HFFc6 (cell line): ENCODE data around the gene ACR. TPM values are rescaled to one million over a fixed set of nuclear protein-coding genes. Genes with fewer than 3 reads are reported as not detected.

Source experiments
- DNase-seq: peaks from one replicate; pipeline ENCODE4 v3.0.0-alpha.2; 2018
- H3K27ac Mint-ChIP-seq: 2 replicates; pipeline ENCODE4 v1.8.0; 2020; ENCODE audit warnings: mild to moderate bottlenecking, mixed read lengths
- H3K27me3 Mint-ChIP-seq: 2 replicates; pipeline ENCODE4 v1.8.0; 2021; ENCODE audit warnings: mild to moderate bottlenecking, moderate library complexity, mixed read lengths; ENCODE audit not compliant: insufficient read depth
- H3K36me3 Mint-ChIP-seq: 2 replicates; pipeline ENCODE4 v1.8.0; 2021; ENCODE audit warnings: low read depth, mixed read lengths
- H3K4me1 Mint-ChIP-seq: 2 replicates; pipeline ENCODE4 v1.8.0; 2020; ENCODE audit warnings: low read depth, mixed read lengths
- H3K4me3 Mint-ChIP-seq: 2 replicates; pipeline ENCODE4 v1.8.0; 2020; ENCODE audit warnings: mild to moderate bottlenecking, moderate library complexity, mixed read lengths
- H3K9me3 Mint-ChIP-seq: 2 replicates; pipeline ENCODE4 v1.8.0; 2020; ENCODE audit warnings: mild to moderate bottlenecking, mixed read lengths
- total RNA-seq, 6 experiments: library from RNA; stranded (reverse); fragmentation: NEBNext Ultra II Directional; extraction: Animal tissue kit (Norgen Biotek cat#: 25700); gene quantifications; 2 replicates in 1 of 6; 3 replicates in 5 of 6; pipeline ENCODE4 v1.2.3, GENCODE V29; 2021
- TF ChIP-seq, protein P1 (sequence below): fragments of 200-600 bp; sonication (generic); IDR thresholded peaks from 2 replicates; pipeline ENCODE4 v1.5.0; 2021; ENCODE audit warnings: antibody characterized with exemption, mild to moderate bottlenecking

ACR gene
- total RNA-seq, 6 experiments from 2014 or later = not detected

DNA sequence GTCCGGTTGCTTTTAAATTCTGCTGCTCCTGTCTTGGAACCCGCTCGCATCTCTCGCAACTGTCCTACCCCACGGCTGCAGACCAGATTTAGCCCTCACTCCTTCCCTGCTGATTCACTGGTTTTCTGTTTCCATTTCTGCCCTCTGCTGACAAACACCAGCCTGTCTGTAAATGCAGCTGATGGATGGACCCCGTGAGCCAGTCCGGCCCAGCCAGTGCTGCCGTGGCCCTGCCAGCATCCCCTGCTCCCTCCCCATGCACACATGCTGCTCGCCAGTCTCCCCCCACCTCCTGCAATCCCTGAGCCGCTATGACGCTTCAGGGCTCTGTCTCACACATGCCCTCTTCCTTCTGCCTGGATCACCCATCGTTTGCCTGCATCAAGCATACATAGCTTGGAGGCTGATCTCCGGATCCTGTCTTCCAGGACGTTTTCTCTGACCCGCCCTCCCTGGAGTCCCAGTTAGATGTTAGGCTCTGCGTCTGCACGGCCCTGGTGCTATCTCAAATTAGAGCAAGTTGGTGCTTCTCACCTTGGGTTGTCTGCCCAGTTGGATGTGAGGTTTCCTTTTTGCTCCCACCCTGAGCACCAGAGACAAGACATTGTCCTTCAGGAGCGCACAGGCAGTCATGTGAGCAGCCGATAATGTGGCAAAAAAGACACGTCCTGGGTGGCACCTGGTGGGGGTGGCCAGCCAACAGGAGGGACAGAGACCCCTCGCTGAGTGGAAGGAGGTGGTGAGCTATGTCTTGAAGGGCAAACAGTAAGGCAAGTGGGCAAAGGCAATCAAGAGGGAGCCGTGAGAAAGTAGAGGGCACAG lies 4.3 kb upstream of the ACR start:
- Mint-ChIP-seq H3K27me3 (peaks cover 38% of the 10 kb centered on the region), H3K27ac (peak overlapping the region; percentile 20; the same call in 1 of the 2 replicates), H3K4me3 (peak overlapping the region; percentile 75), H3K9me3 (no peaks in the 10 kb centered on the region), H3K4me1 (peaks cover 21% of the 10 kb centered on the region), H3K36me3 (no peaks in the 10 kb centered on the region)
- DNase-seq = peak; percentile 37
- TF ChIP-seq, protein P1, sequence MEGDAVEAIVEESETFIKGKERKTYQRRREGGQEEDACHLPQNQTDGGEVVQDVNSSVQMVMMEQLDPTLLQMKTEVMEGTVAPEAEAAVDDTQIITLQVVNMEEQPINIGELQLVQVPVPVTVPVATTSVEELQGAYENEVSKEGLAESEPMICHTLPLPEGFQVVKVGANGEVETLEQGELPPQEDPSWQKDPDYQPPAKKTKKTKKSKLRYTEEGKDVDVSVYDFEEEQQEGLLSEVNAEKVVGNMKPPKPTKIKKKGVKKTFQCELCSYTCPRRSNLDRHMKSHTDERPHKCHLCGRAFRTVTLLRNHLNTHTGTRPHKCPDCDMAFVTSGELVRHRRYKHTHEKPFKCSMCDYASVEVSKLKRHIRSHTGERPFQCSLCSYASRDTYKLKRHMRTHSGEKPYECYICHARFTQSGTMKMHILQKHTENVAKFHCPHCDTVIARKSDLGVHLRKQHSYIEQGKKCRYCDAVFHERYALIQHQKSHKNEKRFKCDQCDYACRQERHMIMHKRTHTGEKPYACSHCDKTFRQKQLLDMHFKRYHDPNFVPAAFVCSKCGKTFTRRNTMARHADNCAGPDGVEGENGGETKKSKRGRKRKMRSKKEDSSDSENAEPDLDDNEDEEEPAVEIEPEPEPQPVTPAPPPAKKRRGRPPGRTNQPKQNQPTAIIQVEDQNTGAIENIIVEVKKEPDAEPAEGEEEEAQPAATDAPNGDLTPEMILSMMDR = no peak

DNA sequence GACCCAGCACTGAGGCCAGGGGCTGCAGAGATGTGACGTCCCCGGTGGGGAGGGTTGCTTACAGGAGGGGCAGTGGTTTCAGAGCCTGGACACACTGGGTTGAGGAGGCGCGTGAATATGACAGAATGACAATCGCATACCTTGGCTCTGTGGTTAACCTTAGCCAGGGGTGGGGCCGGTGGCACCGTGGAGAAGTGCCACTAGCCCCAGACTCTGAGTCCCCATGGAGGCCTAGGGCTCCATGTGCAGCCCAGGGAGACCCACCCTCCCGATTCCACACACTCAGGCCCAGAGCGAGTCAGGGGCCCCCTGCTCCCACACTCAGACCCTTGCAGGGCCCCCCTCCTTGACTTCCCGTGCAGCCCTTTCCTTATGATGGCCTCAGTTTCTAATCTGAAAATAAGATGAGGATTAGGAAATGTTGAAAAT lies 3.6 kb upstream of the ACR start:
- Mint-ChIP-seq H3K4me3 (no peak overlapping the region), H3K27me3 (peaks cover 38% of the 10 kb centered on the region), H3K36me3 (no peaks in the 10 kb centered on the region), H3K4me1 (peaks cover 21% of the 10 kb centered on the region), H3K9me3 (no peaks in the 10 kb centered on the region), H3K27ac (no peak overlapping the region)
- no peak for DNase-seq
- TF ChIP-seq, protein P1 = no peak

DNA sequence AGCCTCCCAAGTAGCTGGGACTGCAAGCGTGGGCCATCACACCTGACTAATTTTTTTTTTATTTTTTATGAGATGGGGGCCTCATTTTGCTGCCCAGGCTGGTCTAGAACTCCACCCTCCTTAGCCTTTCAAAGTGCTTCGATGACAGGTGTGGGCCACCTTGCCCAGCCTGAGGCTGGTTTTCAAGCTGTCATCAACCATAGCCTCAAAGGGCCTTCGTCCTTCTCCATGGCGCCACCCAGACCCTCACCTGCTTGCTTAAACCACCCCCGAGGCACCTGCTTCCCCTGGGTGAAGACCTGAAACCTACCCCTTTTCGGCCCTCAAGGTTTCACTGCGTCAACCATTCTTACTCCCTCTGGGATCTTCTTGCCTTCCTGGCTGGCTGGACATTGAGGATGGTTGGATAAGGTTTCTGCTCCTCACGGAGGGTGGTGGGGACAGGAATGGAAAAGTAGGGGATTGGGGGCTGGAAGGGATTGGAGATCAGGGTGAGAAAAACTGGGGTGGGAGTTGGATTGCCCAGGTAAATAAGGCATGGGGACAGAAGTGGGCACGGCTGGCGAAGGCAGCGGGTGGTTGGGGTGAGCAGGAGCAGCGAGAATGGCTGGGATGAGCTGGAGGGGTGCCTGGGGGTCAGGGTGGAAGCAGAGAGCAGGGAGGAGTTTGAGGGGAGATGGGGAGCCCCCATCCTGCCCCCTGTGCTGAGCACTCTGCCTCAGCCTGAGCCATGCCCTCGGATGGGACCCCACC lies 2.8 kb upstream of the ACR start:
- Mint-ChIP-seq H3K4me1 (peaks cover 21% of the 10 kb centered on the region), H3K27me3 (peaks cover 39% of the 10 kb centered on the region), H3K36me3 (no peaks in the 10 kb centered on the region), H3K27ac (no peak overlapping the region), H3K9me3 (no peaks in the 10 kb centered on the region), H3K4me3 (no peak overlapping the region)
- TF ChIP-seq, protein P1 = no peak
- DNase-seq = no peak

DNA sequence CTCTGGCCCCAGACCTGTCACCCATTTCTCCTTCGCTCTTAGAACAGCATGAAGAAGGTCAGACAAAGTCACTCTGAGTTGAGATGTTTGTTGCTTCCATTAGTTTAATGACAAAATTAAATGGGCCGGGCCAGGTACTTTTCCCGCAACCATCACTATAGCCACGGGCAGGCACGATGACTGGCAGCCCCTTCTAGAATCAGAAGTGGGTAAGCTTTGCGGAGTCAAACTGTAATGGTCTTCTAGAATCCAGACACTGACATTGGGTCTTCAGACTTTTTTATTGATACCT lies 2.3 kb upstream of the ACR start:
- TF ChIP-seq, protein P1 = no peak
- no peaks in the 10 kb centered on the region for H3K9me3 Mint-ChIP-seq
- no peak overlapping the region for H3K27ac Mint-ChIP-seq
- H3K36me3 Mint-ChIP-seq = no peaks in the 10 kb centered on the region
- H3K27me3 Mint-ChIP-seq = peaks cover 41% of the 10 kb centered on the region
- no peak overlapping the region for H3K4me3 Mint-ChIP-seq
- peaks cover 21% of the 10 kb centered on the region for H3K4me1 Mint-ChIP-seq
- no peak for DNase-seq

DNA sequence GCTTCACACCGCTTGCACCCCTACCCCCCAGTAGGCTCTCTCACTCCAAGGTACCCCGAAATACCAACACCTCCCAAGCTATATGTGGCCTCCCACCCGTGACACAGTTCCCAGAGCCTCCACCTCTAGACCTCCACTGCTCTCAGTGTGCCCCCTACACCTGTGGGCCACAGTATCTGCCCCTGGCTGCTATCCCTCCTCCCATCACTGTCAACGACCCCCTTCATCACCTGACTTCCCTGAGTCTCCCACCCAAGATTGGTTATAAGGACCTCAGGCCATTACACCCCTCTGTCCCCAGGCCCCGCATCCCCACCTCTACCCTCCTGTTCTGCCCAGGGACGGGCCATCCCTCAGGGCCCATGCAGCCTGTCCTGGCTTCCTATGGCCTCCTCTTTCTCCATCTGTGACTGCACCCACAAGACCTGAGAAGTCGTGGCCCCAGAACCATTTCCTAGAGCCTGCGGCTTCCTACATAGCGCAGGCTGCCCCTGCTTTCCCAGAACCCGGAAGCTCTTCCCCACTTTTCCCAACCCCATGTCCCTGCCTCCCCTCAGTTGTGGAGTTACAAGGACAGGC lies 734 bp downstream of the ACR start:
- DNase-seq = no peak
- Mint-ChIP-seq H3K36me3 (no peaks in the 10 kb centered on the region), H3K9me3 (no peaks in the 10 kb centered on the region), H3K27me3 (peaks cover 38% of the 10 kb centered on the region), H3K4me1 (peaks cover 5% of the 10 kb centered on the region), H3K4me3 (no peak overlapping the region), H3K27ac (no peak overlapping the region)
- TF ChIP-seq, protein P1 = no peak
